ENCODE measurements around the gene DONSON.
"Not testable (repeated sequence)": the region's sequence is repeated elsewhere in the genome, so short reads cannot be mapped to it uniquely, and the experiment has no call there.

Gene DONSON, protein sequence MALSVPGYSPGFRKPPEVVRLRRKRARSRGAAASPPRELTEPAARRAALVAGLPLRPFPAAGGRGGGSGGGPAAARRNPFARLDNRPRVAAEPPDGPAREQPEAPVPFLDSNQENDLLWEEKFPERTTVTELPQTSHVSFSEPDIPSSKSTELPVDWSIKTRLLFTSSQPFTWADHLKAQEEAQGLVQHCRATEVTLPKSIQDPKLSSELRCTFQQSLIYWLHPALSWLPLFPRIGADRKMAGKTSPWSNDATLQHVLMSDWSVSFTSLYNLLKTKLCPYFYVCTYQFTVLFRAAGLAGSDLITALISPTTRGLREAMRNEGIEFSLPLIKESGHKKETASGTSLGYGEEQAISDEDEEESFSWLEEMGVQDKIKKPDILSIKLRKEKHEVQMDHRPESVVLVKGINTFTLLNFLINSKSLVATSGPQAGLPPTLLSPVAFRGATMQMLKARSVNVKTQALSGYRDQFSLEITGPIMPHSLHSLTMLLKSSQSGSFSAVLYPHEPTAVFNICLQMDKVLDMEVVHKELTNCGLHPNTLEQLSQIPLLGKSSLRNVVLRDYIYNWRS

GRCh38 chr21:33588485-33589335 is at the start of gene DONSON:
Gene DONSON, minus strand, starts transcription at chr21:33588684. Its CDS starts 43 bp downstream, at chr21:33588641.
- peak within 1 kb of the TSS; percentile 84 for H3K4me3 ChIP-seq (ENCODE audit: low read depth, low read length)
- DNase-seq (ENCODE audit: low read depth) = peak; percentile 25

GRCh38 chr21:33634254-33634653 is 45.8 kb upstream of the DONSON start:
- no peak for DNase-seq (ENCODE audit: low read depth)

DNA sequence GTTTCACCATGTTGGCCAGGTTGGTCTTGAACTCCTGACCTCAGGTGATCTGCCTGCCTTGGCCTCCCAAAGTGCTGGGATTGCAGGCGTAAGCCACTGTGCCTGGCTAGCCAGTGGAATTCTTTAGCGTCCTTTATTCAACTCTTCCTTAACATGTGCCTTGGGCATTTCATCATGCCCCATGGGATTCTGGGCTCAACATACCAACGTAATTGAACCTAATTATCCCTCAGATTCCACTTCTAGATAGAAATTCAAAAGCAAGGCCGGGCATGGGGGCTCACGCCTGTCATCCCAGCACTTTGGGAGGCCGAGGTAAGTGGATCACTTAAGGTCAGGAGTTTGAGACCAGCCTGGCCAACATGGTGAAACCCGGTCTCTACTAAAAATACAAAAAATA is 37.7 kb upstream of the DONSON start:
- H3K4me3 ChIP-seq (ENCODE audit: low read depth, low read length); DNase-seq (ENCODE audit: low read depth): not testable (repeated sequence)

More at GRCh38 chr21:33634254-33634653, 45.8 kb upstream of the DONSON start:
- no peak overlapping the region for H3K4me3 ChIP-seq (ENCODE audit: low read depth, low read length)

DNA sequence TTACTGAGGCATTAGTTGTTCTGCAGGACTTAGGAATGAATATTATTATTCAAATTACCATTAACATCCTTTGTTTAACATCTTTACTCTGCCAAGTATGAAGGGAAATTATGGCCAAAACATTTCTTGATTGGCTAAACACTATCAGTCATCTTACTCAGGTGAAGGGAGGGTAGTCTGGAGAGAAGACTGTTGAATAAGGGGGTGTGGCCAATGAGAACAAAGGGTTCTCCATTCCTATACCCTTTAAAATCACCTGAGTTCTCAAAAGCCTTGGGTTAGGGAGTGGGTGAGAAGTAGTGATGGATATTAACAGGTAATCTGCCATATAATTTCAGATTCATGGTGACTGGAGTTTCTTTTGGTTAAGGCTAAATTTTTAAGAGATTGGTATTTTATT is 33.8 kb upstream of the DONSON start:
- no peak for DNase-seq (ENCODE audit: low read depth)
- H3K4me3 ChIP-seq (ENCODE audit: low read depth, low read length) = no peak overlapping the region

DNA sequence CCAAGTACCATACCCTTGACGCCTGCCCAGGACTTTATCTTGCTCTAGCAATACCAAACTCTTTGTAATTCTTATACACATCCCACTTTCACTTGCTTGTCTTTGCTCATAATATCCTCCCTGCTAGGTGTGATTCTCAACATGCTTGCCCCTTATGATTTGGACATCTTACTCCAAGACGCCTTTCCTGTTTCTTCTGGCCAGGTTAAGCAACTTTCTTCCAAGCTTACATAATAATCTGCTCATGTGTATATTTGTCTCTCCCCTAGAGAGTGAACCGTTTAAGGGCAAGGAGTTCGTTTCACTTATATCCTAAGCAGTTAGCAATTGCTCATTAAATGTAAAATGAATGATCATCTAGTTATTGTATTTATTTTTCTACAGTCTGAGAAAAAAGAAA is 31.2 kb upstream of the DONSON start:
- no peak for DNase-seq (ENCODE audit: low read depth)
- no peak overlapping the region for H3K4me3 ChIP-seq (ENCODE audit: low read depth, low read length)

DNA sequence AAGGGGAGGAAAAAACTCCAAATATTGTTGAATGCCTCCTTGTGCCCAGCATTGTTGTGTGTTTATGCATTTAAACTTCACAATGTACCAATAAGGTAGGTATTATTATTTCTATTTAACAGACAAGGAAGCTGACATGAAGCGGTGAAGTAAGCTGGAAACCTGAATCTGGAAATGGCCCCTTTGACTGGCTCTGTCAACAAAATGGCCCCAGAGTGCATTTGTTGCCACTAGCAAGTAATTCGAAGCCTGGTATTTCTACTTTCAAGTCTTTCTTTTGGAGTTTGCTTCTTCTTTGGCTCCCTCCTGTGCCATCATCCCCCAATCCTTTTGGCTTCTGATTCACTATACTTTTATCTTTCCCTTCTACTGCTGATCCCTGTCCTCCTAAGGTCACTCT is 29.9 kb upstream of the DONSON start:
- no peak overlapping the region for H3K4me3 ChIP-seq (ENCODE audit: low read depth, low read length)
- DNase-seq (ENCODE audit: low read depth) = no peak

DNA sequence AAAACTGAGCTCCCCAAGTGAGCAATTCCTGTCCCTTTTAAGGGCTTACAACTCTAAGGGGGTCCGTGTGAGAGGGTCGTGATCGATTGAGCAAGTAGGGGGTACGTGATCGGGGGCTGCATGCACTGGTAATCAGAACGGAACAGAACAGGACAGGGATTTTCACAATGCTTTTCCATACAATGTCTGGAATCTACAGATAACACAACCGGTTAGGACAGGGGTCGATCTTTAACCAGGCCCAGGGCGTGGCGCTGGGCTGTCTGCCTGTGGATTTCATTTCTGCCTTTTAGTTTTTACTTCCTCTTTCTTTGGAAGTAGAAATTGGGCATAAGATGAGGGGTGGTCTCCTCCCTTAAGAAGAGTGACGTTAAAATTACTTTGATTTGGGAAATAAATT is 29.1 kb upstream of the DONSON start:
- not testable (repeated sequence) for H3K4me3 ChIP-seq (ENCODE audit: low read depth, low read length); DNase-seq (ENCODE audit: low read depth)

DNA sequence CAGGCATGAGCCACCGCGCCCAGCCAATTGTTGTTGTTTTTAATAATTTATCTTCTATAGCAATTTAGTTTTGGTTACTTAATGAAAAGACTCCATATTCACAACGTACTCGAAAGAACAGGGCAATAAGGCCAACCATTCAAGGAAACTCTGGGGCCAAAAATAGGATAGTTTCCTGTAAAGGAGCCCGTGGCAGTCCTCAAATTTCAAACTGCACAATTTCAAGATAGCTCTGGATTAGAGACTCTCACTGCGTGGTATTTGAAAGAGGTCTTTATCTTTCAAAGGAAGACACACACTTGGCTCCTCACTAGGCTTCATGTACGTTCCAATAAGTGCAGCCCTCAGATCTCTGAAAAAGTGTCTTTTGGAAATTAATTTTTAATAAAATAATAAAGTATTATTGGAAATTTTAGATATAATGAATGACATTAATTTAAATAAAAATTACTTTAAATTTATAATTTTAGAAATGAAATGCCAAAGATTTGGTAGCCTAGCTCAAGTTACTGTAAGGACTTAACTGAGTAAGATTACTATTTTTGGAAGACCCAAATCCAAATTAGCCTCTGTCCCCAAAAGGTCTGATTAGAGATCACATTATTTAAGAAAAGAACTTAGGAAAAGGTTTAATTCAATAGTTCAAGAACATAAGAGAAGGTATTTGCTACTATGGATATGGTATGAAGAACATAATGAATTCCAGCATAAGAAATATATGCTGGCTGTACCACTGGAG is 22.7 kb upstream of the DONSON start:
- no peak for DNase-seq (ENCODE audit: low read depth)
- H3K4me3 ChIP-seq (ENCODE audit: low read depth, low read length) = no peak overlapping the region

- no peak overlapping the region for H3K4me3 ChIP-seq (ENCODE audit: low read depth, low read length)
- DNase-seq (ENCODE audit: low read depth) = no peak
Observed at GRCh38 chr21:33608559-33608958, 20.1 kb upstream of the DONSON start.

DNA sequence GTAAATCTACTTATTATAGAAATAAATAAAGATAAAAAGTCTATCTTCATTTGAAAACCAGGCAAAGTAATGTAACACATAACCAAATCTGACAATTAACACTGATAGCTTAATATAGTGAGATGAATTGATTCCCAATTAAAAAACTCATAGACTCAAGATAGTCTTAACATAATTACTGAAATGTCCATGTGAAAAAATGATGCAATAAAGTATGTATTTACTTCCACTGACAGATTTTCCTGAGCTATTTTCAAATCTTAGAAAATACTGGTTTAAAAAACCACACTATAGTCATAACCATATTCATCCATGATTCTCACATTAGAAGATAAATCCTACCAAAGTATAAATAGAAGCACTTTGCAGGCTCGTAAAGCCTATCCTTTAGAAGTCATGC is 9.6 kb upstream of the DONSON start:
- H3K4me3 ChIP-seq (ENCODE audit: low read depth, low read length) = no peak overlapping the region
- DNase-seq (ENCODE audit: low read depth) = no peak

- H3K4me3 ChIP-seq (ENCODE audit: low read depth, low read length) = peak overlapping the region; percentile 84
- DNase-seq (ENCODE audit: low read depth) = no peak
Observed at GRCh38 chr21:33587792-33588484, 546 bp downstream of the DONSON start.

GRCh38 chr21:33586927-33587326 is 1.6 kb downstream of the DONSON start:
- no peak for DNase-seq (ENCODE audit: low read depth)
- H3K4me3 ChIP-seq (ENCODE audit: low read depth, low read length) = peak overlapping the region; percentile 84

- no peak for DNase-seq (ENCODE audit: low read depth)
- no peak overlapping the region for H3K4me3 ChIP-seq (ENCODE audit: low read depth, low read length)
Observed at GRCh38 chr21:33584455-33584854, 4.0 kb downstream of the DONSON start.

- DNase-seq (ENCODE audit: low read depth) = no peak
- H3K4me3 ChIP-seq (ENCODE audit: low read depth, low read length) = no peak overlapping the region
Observed at GRCh38 chr21:33578959-33579542, 9.4 kb downstream of the DONSON start.

DNA sequence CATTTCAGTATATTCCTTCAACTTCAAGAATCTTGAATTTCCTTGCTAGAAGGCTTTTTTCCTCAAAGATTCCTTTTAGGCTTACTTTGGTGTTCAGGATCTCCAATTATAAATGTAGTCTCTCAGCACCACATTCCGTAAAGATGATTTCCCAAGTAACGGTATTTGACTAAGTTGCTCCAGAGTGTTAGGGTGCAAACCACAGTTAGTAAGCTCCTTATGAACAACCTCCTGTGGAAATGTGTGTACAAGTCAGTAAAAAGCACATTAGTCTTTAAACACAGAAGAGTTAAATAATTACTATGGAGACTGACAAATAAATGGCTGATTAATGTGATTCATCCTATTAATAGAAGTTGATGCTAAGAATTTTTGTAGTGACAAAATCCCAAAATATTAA is 10.3 kb downstream of the DONSON start:
- no peak overlapping the region for H3K4me3 ChIP-seq (ENCODE audit: low read depth, low read length)
- peak; percentile 3 for DNase-seq (ENCODE audit: low read depth)

DNA sequence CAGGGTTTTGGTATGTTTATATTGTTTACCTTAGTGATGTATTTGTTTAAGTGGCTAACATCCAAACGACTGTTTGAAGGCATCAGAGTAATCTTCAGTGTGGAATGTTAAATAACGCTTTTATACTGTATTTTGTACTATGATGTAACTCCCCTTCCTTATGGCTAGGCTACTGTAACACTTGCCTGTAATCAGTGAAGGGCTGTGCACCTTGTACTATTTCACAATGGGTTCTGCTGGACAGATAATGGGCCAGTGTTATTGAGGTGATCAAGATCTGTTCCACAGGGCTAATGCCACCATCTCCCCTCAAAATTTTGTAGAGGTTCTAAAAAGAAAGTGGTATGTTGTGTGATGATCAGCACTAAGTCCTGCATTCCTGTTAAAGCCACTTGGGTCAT is 11.7 kb downstream of the DONSON start:
- not testable (repeated sequence) for H3K4me3 ChIP-seq (ENCODE audit: low read depth, low read length); DNase-seq (ENCODE audit: low read depth)

GRCh38 chr21:33572350-33572749 is 16.1 kb downstream of the DONSON start:
- H3K4me3 ChIP-seq (ENCODE audit: low read depth, low read length) = no peak overlapping the region
- no peak for DNase-seq (ENCODE audit: low read depth)

DNA sequence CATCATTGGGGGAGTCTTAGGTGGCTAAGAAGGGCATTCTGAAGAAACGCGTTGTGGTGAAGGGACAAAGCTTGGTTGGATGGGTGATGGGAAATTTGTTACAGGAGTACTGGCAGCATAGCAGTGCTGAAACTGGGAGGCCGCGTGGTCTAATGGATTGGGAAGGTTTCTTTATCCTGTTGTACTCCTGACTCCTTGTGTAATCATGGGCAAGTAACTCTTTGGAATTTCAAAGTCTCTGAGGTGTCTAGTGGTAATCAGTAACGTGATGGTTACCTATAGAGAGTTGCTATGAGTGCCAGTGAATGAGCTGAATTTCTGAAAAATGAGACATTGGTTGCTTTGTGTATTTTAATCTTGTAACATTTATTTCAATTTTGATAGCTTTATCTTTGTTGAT is 18.5 kb downstream of the DONSON start:
- no peak overlapping the region for H3K4me3 ChIP-seq (ENCODE audit: low read depth, low read length)
- no peak for DNase-seq (ENCODE audit: low read depth)

GRCh38 chr21:33568448-33568847 is 20.0 kb downstream of the DONSON start:
- H3K4me3 ChIP-seq (ENCODE audit: low read depth, low read length) = no peak overlapping the region
- DNase-seq (ENCODE audit: low read depth) = no peak

All from skeletal muscle cell (primary cell).